H1 (cell line): ENCODE measurements around the gene SMAD7.

Source experiments
- ATF3 ChIP-seq: IDR thresholded peaks from 2 replicates; pipeline ENCODE4 v1.6.1; 2011; ENCODE audit warnings: low read depth, mild to moderate bottlenecking, low read length; ENCODE audit not compliant: insufficient read depth
- CTCF ChIP-seq, 3 experiments: IDR thresholded peaks; 1 replicate in 2 of 3; 2 replicates in 1 of 3; pipeline versions ENCODE4 v1.5.1 to v1.6.1; 2011; ENCODE audit warnings: low read length in 3 of 3, mild to moderate bottlenecking in 3 of 3, inconsistent platforms in 2 of 3, low read depth in 1 of 3, moderate library complexity in 1 of 3; ENCODE audit not compliant: insufficient read depth in 1 of 3; ENCODE audit errors: control extremely low read depth in 1 of 3
- NRF1 ChIP-seq: IDR thresholded peaks from 2 replicates; pipeline ENCODE4 v1.6.1; 2011; ENCODE audit warnings: mild to moderate bottlenecking, low read depth, low read length, improper control_type of control experiment
- POU5F1 ChIP-seq: IDR thresholded peaks from 2 replicates; pipeline ENCODE4 v1.6.1; 2011; ENCODE audit warnings: low read depth, mild to moderate bottlenecking, low read length, moderate library complexity
- SIN3A ChIP-seq, 2 experiments: IDR thresholded peaks in 1 of 2; conservative IDR thresholded peaks in 1 of 2; 2 replicates each; pipeline ENCODE4 v1.6.1; 2011 to 2012; ENCODE audit warnings: low read length in 2 of 2, improper control_type of control experiment in 1 of 2, low read depth in 1 of 2, mild to moderate bottlenecking in 1 of 2
- TAF7 ChIP-seq: optimal IDR thresholded peaks from 2 replicates; pipeline ENCODE3; 2011; ENCODE audit warnings: low read depth, mild to moderate bottlenecking, inconsistent platforms, low read length, moderate library complexity, borderline replicate concordance
- TF ChIP-seq, protein P1 (sequence below): IDR thresholded peaks from 2 replicates; pipeline ENCODE4 v1.6.1; 2012; ENCODE audit warnings: inconsistent platforms

GRCh38 chr18:48894799-48895346 lies 55.9 kb downstream of the SMAD7 start:
- TF ChIP-seq CTCF (IDR thresholded peaks at IDR 0.05; ENCODE audit: control extremely low read depth in 1 of 3, insufficient read depth in 1 of 3, low read depth in 1 of 3, low read length in 3 of 3) (no peak), POU5F1 (no peak), TAF7 (no peak), ATF3 (no peak), SIN3A (conservative IDR thresholded peaks at IDR 0.05 in 1 of 2, IDR thresholded peaks at IDR 0.05 in 1 of 2; ENCODE audit: low read depth in 1 of 2, low read length in 2 of 2) (no peak), NRF1 (no peak)
- TF ChIP-seq, protein P1, sequence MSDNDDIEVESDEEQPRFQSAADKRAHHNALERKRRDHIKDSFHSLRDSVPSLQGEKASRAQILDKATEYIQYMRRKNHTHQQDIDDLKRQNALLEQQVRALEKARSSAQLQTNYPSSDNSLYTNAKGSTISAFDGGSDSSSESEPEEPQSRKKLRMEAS: no peak
